ENCODE results near the gene ASB18.

Gene ASB18

GRCh38 chr2:236210536-236210935, 53.7 kb downstream of the ASB18 start:
- Histone ChIP-seq H3K36me3 (ENCODE audit: control insufficient read depth in 2 of 2, insufficient read depth in 1 of 2, low read length in 2 of 2) (no peaks in the 10 kb centered on the region), H3K27ac (ENCODE audit: extremely low read depth, low read depth, low read length) (no peak overlapping the region), H3K4me1 (ENCODE audit: control insufficient read depth, insufficient read depth, low read length) (no peaks in the 10 kb centered on the region), H3K9me3 (ENCODE audit: control insufficient read depth, insufficient read depth, low read depth, low read length) (no peaks in the 10 kb centered on the region), H3K4me3 (ENCODE audit: low read depth, low read length) (no peak overlapping the region)
- POLR2A ChIA-PET, result no interaction called here
- CTCF ChIA-PET, result interaction anchor here (0.5 to 1.6 kb wide), 7 partner anchors 9 to 405 kb away, joined by 3 to 6 read pairs (median 3); no protein-coding TSS in a partner anchor
- no peak for TF ChIP-seq ZNF518A (tag by site-specific recombination; conservative IDR thresholded peaks at IDR 0.05; ENCODE audit: low read depth)
- TF ChIP-seq ZNF544 (tag by site-specific recombination; IDR thresholded peaks at IDR 0.05), result no peak
- no peak for TF ChIP-seq ZNF423 (tag by site-specific recombination; IDR thresholded peaks at IDR 0.05)
- no peak for TF ChIP-seq ZSCAN16 (tag by site-specific recombination; IDR thresholded peaks at IDR 0.05)
- no peak for TF ChIP-seq ZNF10 (tag by site-specific recombination; IDR thresholded peaks at IDR 0.05)
- no peak for TF ChIP-seq ZNF837 (tag by site-specific recombination; IDR thresholded peaks at IDR 0.05)
- no peak for TF ChIP-seq WT1 (tag by site-specific recombination; IDR thresholded peaks at IDR 0.05)
- TF ChIP-seq ZBTB44 (tag by site-specific recombination; IDR thresholded peaks at IDR 0.05), result no peak
- no peak for TF ChIP-seq ZNF266 (tag by site-specific recombination; IDR thresholded peaks at IDR 0.05; ENCODE audit: low read depth)
- no peak for TF ChIP-seq ZNF610 (tag by site-specific recombination; IDR thresholded peaks at IDR 0.05; ENCODE audit: borderline replicate concordance)
- no peak for TF ChIP-seq ZNF280D (tag by site-specific recombination; IDR thresholded peaks at IDR 0.05)
- TF ChIP-seq ZBTB49 (tag by site-specific recombination; IDR thresholded peaks at IDR 0.05; ENCODE audit: low read depth), result no peak
- TF ChIP-seq ZNF354C (tag by site-specific recombination; IDR thresholded peaks at IDR 0.05; ENCODE audit: borderline replicate concordance, low read depth), result no peak
- TF ChIP-seq ZNF404 (tag by site-specific recombination; IDR thresholded peaks at IDR 0.05), result no peak
